ENCODE measurements around the gene KIAA1217.

DNA sequence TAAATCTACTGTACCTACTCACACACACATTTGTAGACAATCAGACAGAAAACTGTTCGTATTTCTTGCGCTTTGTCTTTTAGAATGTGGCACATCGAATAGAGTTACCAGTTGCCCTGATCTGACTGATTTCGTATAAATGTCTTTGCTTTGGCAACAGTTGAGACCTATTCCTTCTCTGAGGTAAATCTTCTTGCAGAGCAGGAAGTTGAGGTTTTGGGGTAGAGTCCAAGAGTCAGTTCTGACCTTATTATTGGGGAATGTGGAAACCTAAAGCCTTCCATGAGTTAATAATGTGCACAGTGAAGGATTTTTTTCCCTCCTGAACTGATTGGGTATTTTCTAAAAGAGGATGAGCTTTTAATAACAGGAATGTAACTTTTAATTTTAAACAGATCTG is 135.3 kb downstream of the KIAA1217 start:
- TF ChIP-seq, protein P1, sequence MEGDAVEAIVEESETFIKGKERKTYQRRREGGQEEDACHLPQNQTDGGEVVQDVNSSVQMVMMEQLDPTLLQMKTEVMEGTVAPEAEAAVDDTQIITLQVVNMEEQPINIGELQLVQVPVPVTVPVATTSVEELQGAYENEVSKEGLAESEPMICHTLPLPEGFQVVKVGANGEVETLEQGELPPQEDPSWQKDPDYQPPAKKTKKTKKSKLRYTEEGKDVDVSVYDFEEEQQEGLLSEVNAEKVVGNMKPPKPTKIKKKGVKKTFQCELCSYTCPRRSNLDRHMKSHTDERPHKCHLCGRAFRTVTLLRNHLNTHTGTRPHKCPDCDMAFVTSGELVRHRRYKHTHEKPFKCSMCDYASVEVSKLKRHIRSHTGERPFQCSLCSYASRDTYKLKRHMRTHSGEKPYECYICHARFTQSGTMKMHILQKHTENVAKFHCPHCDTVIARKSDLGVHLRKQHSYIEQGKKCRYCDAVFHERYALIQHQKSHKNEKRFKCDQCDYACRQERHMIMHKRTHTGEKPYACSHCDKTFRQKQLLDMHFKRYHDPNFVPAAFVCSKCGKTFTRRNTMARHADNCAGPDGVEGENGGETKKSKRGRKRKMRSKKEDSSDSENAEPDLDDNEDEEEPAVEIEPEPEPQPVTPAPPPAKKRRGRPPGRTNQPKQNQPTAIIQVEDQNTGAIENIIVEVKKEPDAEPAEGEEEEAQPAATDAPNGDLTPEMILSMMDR (IDR thresholded peaks at IDR 0.05), result no peak
- no peak for TF ChIP-seq POLR2A (IDR thresholded peaks at IDR 0.05)

Data from lower leg skin (tissue), 3 donors.